ENCODE results near the gene INPP5K. TPM values are rescaled to one million over a fixed set of nuclear protein-coding genes. Genes with fewer than 3 reads are reported as not detected.

Gene INPP5K
- total and polyA plus RNA-seq, 2 of the 4 experiments (the other 2 are of a cell fraction), result 14.9 to 17.4 TPM

DNA sequence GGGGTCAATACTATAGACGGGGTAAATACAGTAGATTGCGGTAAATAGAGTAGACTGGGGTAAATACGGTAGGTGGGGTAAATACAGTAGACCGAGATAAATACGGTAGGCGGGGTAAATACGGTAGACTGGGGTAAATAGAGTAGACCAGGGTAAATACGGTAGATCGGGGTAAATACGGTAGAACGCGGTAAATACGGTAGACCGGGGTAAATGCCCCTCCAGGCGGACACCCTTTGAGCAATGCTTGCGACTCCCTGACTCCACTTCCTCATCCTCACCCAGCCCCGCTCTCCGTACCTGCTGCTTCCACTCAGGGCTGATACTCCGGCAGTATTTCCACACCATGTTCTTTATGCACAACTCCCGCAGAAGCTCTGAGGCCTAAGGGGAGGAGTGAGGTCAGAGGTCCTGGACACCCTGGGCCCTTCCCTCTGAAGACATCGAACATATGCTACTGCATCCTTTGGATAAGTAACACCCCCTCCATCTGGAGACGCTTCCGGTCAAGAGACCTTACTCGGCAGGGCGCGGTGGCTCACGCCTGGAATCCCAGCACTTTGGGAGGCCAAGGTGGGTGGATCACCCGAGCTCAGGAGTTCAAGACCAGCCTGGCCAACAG lies 47.1 kb downstream of the INPP5K start:
- Histone ChIP-seq H3K9me1 (ENCODE audit: insufficient read depth, low read length) (peaks cover 2% of the 10 kb centered on the region; the same call in 1 of the 2 replicates), H2AK9ac (replicated peaks; ENCODE audit: low read depth, low read length, poor library complexity) (no peak overlapping the region), H4K91ac (ENCODE audit: insufficient read depth, low read depth, low read length) (no peak overlapping the region), H3K18ac (ENCODE audit: low read depth, low read length) (no peak overlapping the region), H4K5ac (ENCODE audit: low read depth, low read length) (no peak overlapping the region), H3K4me2 (ENCODE audit: low read depth, low read length) (no peak overlapping the region), H3K27me3 (ENCODE audit: control insufficient read depth, insufficient read depth, low read length) (no peaks in the 10 kb centered on the region), H4K20me1 (ENCODE audit: insufficient read depth, low read length) (peaks cover 26% of the 10 kb centered on the region), H3K4me1 (ENCODE audit: control insufficient read depth, insufficient read depth, low read length) (no peaks in the 10 kb centered on the region), H2BK15ac (ENCODE audit: low read depth, low read length) (no peak overlapping the region), H2BK120ac (ENCODE audit: low read depth, low read length) (no peak overlapping the region), H3K23ac (ENCODE audit: low read depth, low read length) (no peak overlapping the region), H2BK5ac (ENCODE audit: low read depth, low read length, poor library complexity, severe bottlenecking) (no peak overlapping the region), H3K14ac (replicated peaks; ENCODE audit: low read depth, low read length) (no peak overlapping the region), H3K9me3 (ENCODE audit: control insufficient read depth, insufficient read depth, low read length) (no peaks in the 10 kb centered on the region), H3K56ac (ENCODE audit: extremely low read depth, insufficient read depth, low read length) (no peak overlapping the region), H2AFZ (replicated peaks; ENCODE audit: low read length, poor library complexity) (no peak overlapping the region), H3K4me3 (ENCODE audit: insufficient read depth, low read depth, low read length) (no peak overlapping the region), H2BK20ac (ENCODE audit: low read depth, low read length) (no peak overlapping the region), H3K36me3 (ENCODE audit: control insufficient read depth, insufficient read depth, low read length) (peaks cover 79% of the 10 kb centered on the region), H3K79me1 (ENCODE audit: low read depth in 1 of 2, low read length in 2 of 2) (peaks cover 11 to 32% of the 10 kb centered on the region in 2 experiments; a peak in 3 of 4 replicates), H3K27ac (ENCODE audit: insufficient read depth, low read length) (no peak overlapping the region), H2AK5ac (ENCODE audit: low read depth, low read length) (no peak overlapping the region), H3K4ac (ENCODE audit: low read depth, low read length) (no peak overlapping the region), H4K8ac (ENCODE audit: low read depth in 2 of 2, low read length in 2 of 2) (no peak overlapping the region), H3K9ac (ENCODE audit: low read depth, low read length) (no peak overlapping the region)
- ATAC-seq (ENCODE audit: low read depth) (no peak), DNase-seq (no peak)
- intact Hi-C loops (cut with micrococcal nuclease) (no loop called here), in situ Hi-C loops (cut with MboI; ENCODE audit: low sequenced_read_pairs) (no loop called here), dilution Hi-C loops (cut with HindIII; ENCODE audit: low sequenced_read_pairs, unreplicated experiment) (no loop called here)
- ChIA-PET CTCF (no interaction called here), POLR2A (ENCODE audit: unreplicated experiment) (no interaction called here)
- no TSS peak for BruUV-seq (replicated peaks)
- TF ChIP-seq MXI1 (IDR thresholded peaks at IDR 0.05; ENCODE audit: borderline replicate concordance, low read depth, low read length) (no peak), CHD1 (IDR thresholded peaks at IDR 0.05; ENCODE audit: low read depth, low read length) (no peak), MAFK (IDR thresholded peaks at IDR 0.05; ENCODE audit: low read depth, low read length) (peak; percentile 84), NFE2L2 (IDR thresholded peaks at IDR 0.05; ENCODE audit: low read depth, low read length) (0 out of 2 replicates have a peak, but pooled peaks have one; percentile 2)
- 73% methylated on average over 11 of the region's 28 CpGs; no CpG with 5 or more reads in 1 of the 2 experiments for WGBS, 2 experiments (ENCODE audit: extremely low coverage in 2 of 2, insufficient read length in 1 of 2)

Measured in IMR-90 (cell line).